Natural killer cell (primary cell): ENCODE results near the gene EXTL1. TPM values are rescaled to one million over a fixed set of nuclear protein-coding genes. Genes with fewer than 3 reads are reported as not detected.
A peak's percentile ranks its signal among the peaks of the same experiment; 100 is the strongest.

ENCODE experiments used
- ATAC-seq, 3 donors: fragments of 150-1000 bp in 2 of 3; fragments of 200-7000 bp in 1 of 3; cut with Tn5 transposase; 1 replicate in 1 of 3; 2 replicates in 2 of 3; pipeline ENCODE4 v1.10.0; 2021; ENCODE audit warnings: mild to moderate bottlenecking in 2 of 3, moderate library complexity in 2 of 3
- DNase-seq, 2 donors: peaks; one replicate each; pipeline versions ENCODE4 v3.0.0 to v3.0.0-alpha.2; 2013 to 2021; ENCODE audit warnings: mixed read lengths in 1 of 2
- H3K27ac ChIP-seq: one replicate; pipeline ENCODE4 v1.5.1; 2013; ENCODE audit warnings: mild to moderate bottlenecking, low read length
- H3K27me3 ChIP-seq: one replicate; pipeline ENCODE4 v1.6.1; 2013; ENCODE audit warnings: low read length; ENCODE audit not compliant: control insufficient read depth, insufficient read depth
- H3K36me3 ChIP-seq: one replicate; pipeline ENCODE4 v1.6.1; 2013; ENCODE audit warnings: low read length; ENCODE audit not compliant: control insufficient read depth, insufficient read depth
- H3K4me1 ChIP-seq: one replicate; pipeline ENCODE4 v1.6.1; 2013; ENCODE audit warnings: low read length; ENCODE audit not compliant: control insufficient read depth, insufficient read depth
- H3K4me3 ChIP-seq: one replicate; pipeline ENCODE4 v1.5.1; 2013; ENCODE audit warnings: low read length
- H3K9me3 ChIP-seq: one replicate; pipeline ENCODE4 v1.6.1; 2013; ENCODE audit warnings: low read length; ENCODE audit not compliant: control insufficient read depth, insufficient read depth
- H3K27ac Mint-ChIP-seq, 2 donors: one replicate each; pipeline ENCODE4 v1.8.0; 2022; ENCODE audit warnings: mild to moderate bottlenecking in 2 of 2, mixed read lengths in 2 of 2, moderate library complexity in 1 of 2
- H3K27me3 Mint-ChIP-seq, 2 donors: one replicate each; pipeline ENCODE4 v1.8.0; 2022; ENCODE audit warnings: low read depth in 2 of 2, mixed read lengths in 2 of 2
- H3K36me3 Mint-ChIP-seq: one replicate; pipeline ENCODE4 v1.8.0; 2022; ENCODE audit warnings: mixed read lengths
- H3K4me1 Mint-ChIP-seq, 2 donors: one replicate each; pipeline ENCODE4 v1.8.0; 2022; ENCODE audit warnings: mixed read lengths in 2 of 2
- H3K4me3 Mint-ChIP-seq: one replicate; pipeline ENCODE4 v1.8.0; 2022; ENCODE audit warnings: mild to moderate bottlenecking, moderate library complexity, mixed read lengths
- H3K9me3 Mint-ChIP-seq, 2 donors: one replicate each; pipeline ENCODE4 v1.8.0; 2022; ENCODE audit warnings: mixed read lengths in 2 of 2
- CTCF ChIP-seq: fragments of 200-600 bp; IDR thresholded peaks from one replicate; pipeline ENCODE4 v1.8.0; 2022; ENCODE audit warnings: antibody characterized with exemption
- WGBS: methylation state at CpG from one replicate; pipeline ENCODE4 v1.1.7; 2013; ENCODE audit warnings: missing lambda C conversion rate; ENCODE audit not compliant: insufficient coverage; 5-methylcytosine and 5-hydroxymethylcytosine counted together
- intact Hi-C: fragments of 100-400 bp; cut with micrococcal nuclease; formaldehyde crosslinking; loops from one replicate; pipeline ENCODE4 v1.14.2; 2022
- total RNA-seq, 4 donors: library from RNA; stranded (reverse); fragments of 120-200 nt in 1 of 4; gene quantifications; one replicate each; pipeline versions ENCODE4 v1.2.3 to v1.2.4, GENCODE V29; 2013 to 2022

Gene EXTL1
- total RNA-seq, 3 donors from 2014 or later (not counting 1 experiment from before 2014, with no cell fraction given) = not detected

GRCh38 chr1:26015358-26015757 is 6.2 kb upstream of the EXTL1 start:
- no peak for DNase-seq
- no peak overlapping the region for H3K4me3 ChIP-seq
- no peak for ATAC-seq
- WGBS = 91% methylated on average over 1 of the region's 2 CpGs
- no peaks in the 10 kb centered on the region for H3K27me3 ChIP-seq
- peaks cover 6% of the 10 kb centered on the region for H3K4me1 ChIP-seq
- no peak for TF ChIP-seq CTCF
- Mint-ChIP-seq H3K4me3 (no peak overlapping the region), H3K27me3 (peaks cover 0 to 9% of the 10 kb centered on the region in 2 donors), H3K27ac (no peak overlapping the region), H3K4me1 (peaks cover 5 to 8% of the 10 kb centered on the region in 2 donors), H3K36me3 (no peaks in the 10 kb centered on the region), H3K9me3 (no peaks in the 10 kb centered on the region)
- no peak overlapping the region for H3K27ac ChIP-seq
- no peaks in the 10 kb centered on the region for H3K9me3 ChIP-seq
- intact Hi-C loops = no loop called here
- H3K36me3 ChIP-seq = no peaks in the 10 kb centered on the region

GRCh38 chr1:26016258-26016952 is 5.2 kb upstream of the EXTL1 start:
- no peak for DNase-seq
- Histone ChIP-seq H3K9me3 (no peaks in the 10 kb centered on the region), H3K36me3 (no peaks in the 10 kb centered on the region), H3K27ac (no peak overlapping the region), H3K4me1 (peaks cover 6% of the 10 kb centered on the region), H3K27me3 (no peaks in the 10 kb centered on the region), H3K4me3 (no peak overlapping the region)
- H3K36me3 Mint-ChIP-seq = no peaks in the 10 kb centered on the region
- WGBS = 76% methylated on average over 10 of the region's 10 CpGs
- H3K4me3 Mint-ChIP-seq = no peak overlapping the region
- intact Hi-C loops = no loop called here
- peaks cover 5 to 8% of the 10 kb centered on the region in 2 donors for H3K4me1 Mint-ChIP-seq
- no peak for TF ChIP-seq CTCF
- no peaks in the 10 kb centered on the region for H3K9me3 Mint-ChIP-seq
- no peak for ATAC-seq
- no peak overlapping the region for H3K27ac Mint-ChIP-seq
- peaks cover 0 to 10% of the 10 kb centered on the region in 2 donors for H3K27me3 Mint-ChIP-seq

GRCh38 chr1:26016953-26017545 is 4.5 kb upstream of the EXTL1 start:
- Mint-ChIP-seq H3K9me3 (no peaks in the 10 kb centered on the region), H3K4me1 (peaks cover 5 to 8% of the 10 kb centered on the region in 2 donors), H3K27me3 (peaks cover 0 to 10% of the 10 kb centered on the region in 2 donors), H3K36me3 (no peaks in the 10 kb centered on the region), H3K27ac (no peak overlapping the region), H3K4me3 (no peak overlapping the region)
- no peaks in the 10 kb centered on the region for H3K27me3 ChIP-seq
- no peak overlapping the region for H3K4me3 ChIP-seq
- no peak for TF ChIP-seq CTCF
- WGBS = 34% methylated on average over 6 of the region's 6 CpGs
- H3K4me1 ChIP-seq = peaks cover 6% of the 10 kb centered on the region
- intact Hi-C loops = no loop called here
- no peaks in the 10 kb centered on the region for H3K9me3 ChIP-seq
- DNase-seq (peak in 1 of 2 donors; percentile 39), ATAC-seq (peak; percentile 37 to 55 (median 54))
- H3K36me3 ChIP-seq = no peaks in the 10 kb centered on the region
- no peak overlapping the region for H3K27ac ChIP-seq
